Thymus (tissue), 11 donors: ENCODE data around the gene CACNB1. TPM values are rescaled to one million over a fixed set of nuclear protein-coding genes. Genes with fewer than 3 reads are reported as not detected.

Experiments
- DNase-seq, 9 donors: peaks; one replicate each; pipeline ENCODE4 v3.0.0-alpha.2; 2013; ENCODE audit warnings: low spot score in 9 of 9, low read depth in 6 of 9, missing footprints in 1 of 9
- H3K27ac ChIP-seq, 2 donors: one replicate each; pipeline ENCODE4 v1.5.1; 2013; ENCODE audit warnings: control low read depth in 1 of 2, low read depth in 1 of 2, low read length in 1 of 2, mild to moderate bottlenecking in 1 of 2, moderate library complexity in 1 of 2
- H3K27me3 ChIP-seq, 2 donors: one replicate each; pipeline ENCODE4 v1.5.1; 2013; ENCODE audit warnings: low read length in 1 of 2; ENCODE audit not compliant: control insufficient read depth in 2 of 2, insufficient read depth in 1 of 2
- H3K36me3 ChIP-seq, 2 donors: one replicate each; pipeline ENCODE4 v1.5.1; 2013; ENCODE audit warnings: low read length in 1 of 2, mild to moderate bottlenecking in 1 of 2, moderate library complexity in 1 of 2; ENCODE audit not compliant: control insufficient read depth in 2 of 2, insufficient read depth in 2 of 2
- H3K4me1 ChIP-seq, 2 donors: one replicate each; pipeline ENCODE4 v1.5.1; 2013; ENCODE audit warnings: low read length in 2 of 2; ENCODE audit not compliant: control insufficient read depth in 2 of 2, insufficient read depth in 2 of 2
- H3K4me3 ChIP-seq, 2 donors: one replicate each; pipeline ENCODE4 v1.5.1; 2013; ENCODE audit warnings: low read length in 2 of 2, control low read depth in 1 of 2, mild to moderate bottlenecking in 1 of 2
- H3K9me3 ChIP-seq, 2 donors: one replicate each; pipeline ENCODE4 v1.5.1; 2013; ENCODE audit warnings: low read length in 1 of 2, mild to moderate bottlenecking in 1 of 2; ENCODE audit not compliant: control insufficient read depth in 2 of 2, insufficient read depth in 1 of 2
- WGBS: extraction: QIAGEN DNeasy Blood & Tissue Kit; methylation state at CpG from one replicate; pipeline ENCODE4 v1.1.7; 2013; 5-methylcytosine and 5-hydroxymethylcytosine counted together
- polyA plus RNA-seq: library from polyadenylated mRNA; stranded (reverse); fragments of 200-250 nt; gene quantifications from one replicate; pipeline ENCODE4 v1.2.3, GENCODE V29; 2013
- total RNA-seq: library from RNA; stranded (reverse); fragments of 120-200 nt; gene quantifications from one replicate; pipeline ENCODE4 v1.2.4, GENCODE V29; 2013
- donor health status: healthy.

Gene CACNB1
- total and polyA plus RNA-seq, 2 donors = 2.9 to 11.7 TPM

DNA sequence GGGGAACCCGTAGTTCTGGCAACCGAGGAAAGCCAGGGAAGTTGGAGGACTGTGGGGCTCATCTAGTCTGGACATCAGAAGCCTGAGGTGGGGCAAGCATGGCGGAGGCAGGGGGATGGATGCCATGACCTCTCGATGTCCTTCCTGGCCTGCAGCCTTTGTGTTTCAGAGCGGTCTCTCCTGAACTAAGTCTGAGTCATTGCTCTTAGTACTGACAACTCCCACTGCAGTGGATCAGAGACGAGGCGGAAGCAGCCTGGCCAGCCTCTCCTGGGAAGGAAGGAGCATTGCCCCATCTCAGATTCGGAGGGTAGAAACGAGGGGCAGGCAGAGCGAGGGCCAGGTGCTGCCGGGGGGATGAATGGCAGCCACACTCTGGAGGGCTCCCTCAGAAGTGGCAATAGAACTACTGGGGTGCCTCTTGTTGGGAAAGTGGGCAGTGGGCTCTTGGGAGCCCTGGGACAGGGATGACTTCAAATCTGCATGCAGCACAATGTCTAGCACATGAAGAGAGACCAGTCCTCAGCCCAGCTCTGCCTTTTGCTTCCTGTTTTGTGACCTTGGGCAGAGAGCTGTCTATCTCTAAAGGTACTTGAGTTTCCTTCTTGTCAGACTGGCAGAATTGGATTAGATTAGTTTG lies 31.9 kb upstream of the CACNB1 start:
- Histone ChIP-seq H3K4me1 (peaks cover 6 to 22% of the 10 kb centered on the region in 2 donors), H3K27me3 (peaks cover 31 to 74% of the 10 kb centered on the region in 2 donors), H3K27ac (no peak overlapping the region), H3K36me3 (no peaks in the 10 kb centered on the region), H3K9me3 (peaks cover 0 to 7% of the 10 kb centered on the region in 2 donors), H3K4me3 (no peak overlapping the region)
- DNase-seq = no peak
- WGBS = 89% methylated on average over 11 of the region's 11 CpGs

DNA sequence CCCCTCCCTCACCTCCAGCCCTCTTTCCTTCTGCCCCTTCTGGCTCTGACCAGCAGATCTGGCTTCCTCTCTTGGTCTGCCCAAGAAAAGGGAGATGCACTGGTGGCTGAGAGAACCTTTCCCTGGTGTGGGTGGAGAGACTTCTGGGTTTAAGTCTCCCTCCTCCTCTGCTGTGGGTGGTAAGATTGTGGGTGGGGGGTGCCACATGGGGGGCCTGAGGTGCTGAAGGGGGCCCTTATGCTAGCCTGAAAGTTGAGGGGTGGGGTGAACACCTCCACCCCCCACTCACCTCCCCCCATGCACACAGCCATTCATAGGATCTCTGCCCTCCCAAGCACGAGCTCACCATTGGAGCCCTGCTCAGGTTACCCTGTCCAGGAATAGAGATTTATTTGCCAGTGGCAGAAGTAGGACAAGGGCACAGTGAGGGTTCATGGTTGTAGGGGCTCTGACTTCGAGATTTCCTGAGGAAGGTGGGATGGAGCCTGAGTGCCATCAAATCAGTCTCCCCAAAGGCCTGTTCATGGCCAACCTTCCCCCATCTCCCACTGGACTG lies 30.0 kb upstream of the CACNB1 start:
- Histone ChIP-seq H3K27ac (no peak overlapping the region), H3K36me3 (no peaks in the 10 kb centered on the region), H3K9me3 (peaks cover 2 to 7% of the 10 kb centered on the region in 2 donors), H3K27me3 (peaks cover 49 to 89% of the 10 kb centered on the region in 2 donors), H3K4me1 (peaks cover 6 to 21% of the 10 kb centered on the region in 2 donors), H3K4me3 (no peak overlapping the region)
- DNase-seq = no peak
- WGBS = 87% methylated on average over 2 of the region's 2 CpGs

DNA sequence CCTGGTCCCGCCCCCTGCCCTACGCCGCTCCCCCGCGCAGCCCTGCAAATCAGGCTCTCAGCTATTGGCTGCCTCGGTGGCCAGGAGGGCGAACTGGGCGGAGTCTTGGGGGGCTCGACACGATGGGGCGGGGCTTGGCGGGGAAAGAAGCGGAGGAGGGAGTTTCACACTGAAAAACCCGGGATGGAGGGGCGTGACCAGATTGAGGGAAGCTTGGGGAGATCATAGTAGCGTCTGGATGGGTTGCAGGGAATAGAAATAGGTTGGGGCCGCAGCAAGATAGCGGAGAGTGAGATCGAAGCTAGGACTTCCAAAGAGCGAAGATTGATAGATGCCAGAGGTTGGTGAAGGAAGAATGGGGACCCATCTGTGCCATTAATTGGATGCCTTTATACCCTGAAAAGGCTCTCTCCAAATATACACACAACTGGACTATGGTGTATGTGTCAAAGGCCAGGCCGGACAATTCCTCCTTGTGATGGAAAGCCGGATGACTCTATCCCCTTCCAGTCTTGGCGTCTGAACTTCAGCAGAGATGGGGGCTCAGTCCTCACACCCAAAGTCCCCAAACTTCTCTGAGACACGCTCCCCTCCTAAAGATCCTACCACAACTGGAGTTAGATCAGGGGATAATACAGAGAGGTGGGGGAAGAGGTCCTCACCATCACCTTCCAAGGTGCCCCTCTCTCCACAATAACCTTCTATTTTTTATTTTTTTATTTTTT lies 28.7 kb upstream of the CACNB1 start:
- DNase-seq = peak in 4 of 9 donors; percentile 42 to 68 (median 56)
- WGBS = 18% methylated on average over 24 of the region's 24 CpGs
- Histone ChIP-seq H3K9me3 (peaks cover 2% of the 10 kb centered on the region in 2 donors), H3K4me1 (peaks cover 6 to 11% of the 10 kb centered on the region in 2 donors), H3K27ac (no peak overlapping the region), H3K4me3 (peak overlapping the region in 1 of 2 donors; percentile 47), H3K36me3 (no peaks in the 10 kb centered on the region), H3K27me3 (peaks cover 53 to 89% of the 10 kb centered on the region in 2 donors)

DNA sequence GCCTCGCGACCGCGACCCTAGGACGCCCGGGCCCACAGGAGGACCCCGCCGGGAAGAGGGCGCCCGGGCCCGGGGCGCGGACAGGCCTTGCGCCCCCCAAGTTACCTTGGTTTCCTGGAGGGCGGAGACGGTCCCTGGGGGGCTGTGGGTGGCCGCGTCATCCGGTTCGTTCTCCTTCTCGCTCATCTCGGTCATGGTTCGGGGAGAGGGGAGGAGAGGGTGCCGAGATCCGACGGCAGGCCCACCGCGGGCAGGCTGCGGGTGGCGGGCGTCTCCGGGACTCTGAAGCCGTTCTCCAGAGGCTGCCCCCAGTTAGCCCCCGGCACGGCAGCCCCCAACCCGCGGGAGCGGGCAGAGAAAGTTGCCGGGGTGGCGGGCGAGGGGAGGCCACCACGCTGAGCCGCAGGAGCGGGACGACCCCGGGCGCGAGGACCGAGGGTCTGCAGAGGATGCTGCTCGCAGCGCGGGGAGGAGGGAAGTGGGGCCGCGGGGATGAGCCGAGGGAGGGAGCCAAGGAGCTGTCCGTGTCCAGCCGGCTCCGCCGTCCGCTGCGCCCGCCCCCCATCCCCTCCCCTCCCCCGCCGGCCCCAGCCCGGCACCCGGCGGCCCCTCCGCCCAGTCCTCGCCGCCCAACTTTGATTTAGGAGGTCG lies 28.0 kb upstream of the CACNB1 start, which contains the start of gene STAC2:
TSS of gene STAC2 (minus strand) at position 638 of the 651 bp plus-strand sequence. CDS start at position 195, 443 bp downstream.
- 3% methylated on average over 71 of the region's 71 CpGs for WGBS
- Histone ChIP-seq H3K27me3 (peaks cover 53 to 82% of the 10 kb centered on the region in 2 donors), H3K4me1 (peaks cover 6 to 11% of the 10 kb centered on the region in 2 donors), H3K9me3 (peaks cover 2% of the 10 kb centered on the region in 2 donors), H3K4me3 (peak within 1 kb of the TSS in 1 of 2 donors; percentile 47), H3K36me3 (no peaks in the 10 kb centered on the region), H3K27ac (no peak within 1 kb of the TSS)
- DNase-seq = peak in 1 of 9 donors; percentile 10

DNA sequence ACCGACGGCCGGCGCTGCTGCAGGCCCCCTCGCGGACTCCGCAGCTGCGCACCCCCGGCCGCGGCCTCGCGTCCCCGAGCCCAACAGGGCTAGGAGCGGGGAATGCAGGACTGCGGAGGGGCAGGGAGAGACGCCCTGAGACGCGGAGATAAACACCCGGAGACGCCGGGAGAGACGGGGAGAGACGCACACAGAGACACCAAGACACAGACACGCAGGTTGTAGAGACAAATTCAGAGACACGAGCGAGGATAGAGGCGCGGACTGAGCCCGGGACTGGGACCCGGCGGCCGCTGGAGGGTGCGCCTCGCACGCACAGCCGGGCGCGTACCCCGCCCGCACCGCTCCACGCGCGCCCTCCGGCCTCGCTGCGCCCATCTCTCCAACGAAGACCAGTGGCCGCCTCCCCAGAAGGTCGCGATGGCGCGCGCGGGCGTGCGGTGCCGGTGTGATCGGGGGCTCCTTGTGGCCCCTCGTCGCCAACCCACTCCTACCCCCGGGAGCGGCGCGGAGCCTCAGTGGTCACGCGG lies 27.4 kb upstream of the CACNB1 start:
- H3K27ac ChIP-seq = no peak overlapping the region
- no peak for DNase-seq
- 3% methylated on average over 68 of the region's 68 CpGs for WGBS
- H3K4me3 ChIP-seq = peak overlapping the region in 1 of 2 donors; percentile 47
- no peaks in the 10 kb centered on the region for H3K36me3 ChIP-seq
- peaks cover 53 to 86% of the 10 kb centered on the region in 2 donors for H3K27me3 ChIP-seq
- H3K9me3 ChIP-seq = peaks cover 2% of the 10 kb centered on the region in 2 donors
- peaks cover 6 to 11% of the 10 kb centered on the region in 2 donors for H3K4me1 ChIP-seq

DNA sequence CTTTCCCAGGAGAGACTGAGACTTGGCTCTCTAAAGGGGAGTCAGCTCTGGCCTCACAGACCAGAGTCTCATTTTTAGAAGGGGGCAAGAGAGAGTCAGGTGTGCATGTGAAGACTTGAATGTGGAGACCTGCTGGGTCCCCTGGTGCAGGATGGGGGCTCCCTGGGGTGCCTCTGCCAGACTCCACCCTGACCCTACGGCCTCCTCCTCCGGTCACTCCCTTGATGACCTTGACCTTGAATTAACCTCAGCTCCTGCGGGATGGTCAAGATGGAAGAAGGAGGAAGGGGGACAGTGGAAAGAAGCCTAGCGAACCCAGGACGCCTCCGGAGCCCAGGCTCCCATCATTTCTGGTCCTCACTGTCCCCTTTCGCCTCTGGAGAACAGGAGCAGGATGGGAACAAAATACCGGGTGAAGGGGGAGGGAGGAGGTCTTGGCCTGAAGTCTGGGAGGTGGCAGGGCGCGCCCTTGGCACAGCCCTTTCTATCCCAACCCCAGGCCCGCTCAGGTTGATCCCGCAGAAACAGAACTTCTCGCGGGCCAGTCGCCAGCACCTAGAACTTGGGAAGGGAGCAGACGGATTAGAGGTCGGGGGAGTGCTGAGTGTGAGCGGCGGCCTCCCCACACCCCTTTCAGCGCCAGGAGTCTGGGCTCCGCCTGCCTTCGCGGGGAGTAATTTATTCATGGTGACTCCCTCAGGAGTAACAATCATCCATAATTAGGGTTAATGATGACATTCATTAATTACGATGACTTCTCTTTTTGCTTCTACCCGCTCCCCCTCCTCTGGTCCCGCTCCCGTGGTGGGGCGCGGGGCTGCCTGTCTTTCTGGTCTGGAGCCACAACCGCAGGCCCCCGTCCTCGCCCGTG lies 26.7 kb upstream of the CACNB1 start:
- peaks cover 53 to 88% of the 10 kb centered on the region in 2 donors for H3K27me3 ChIP-seq
- no peaks in the 10 kb centered on the region for H3K36me3 ChIP-seq
- DNase-seq = no peak
- no peak overlapping the region for H3K27ac ChIP-seq
- H3K9me3 ChIP-seq = peaks cover 0 to 2% of the 10 kb centered on the region in 2 donors
- 45% methylated on average over 33 of the region's 33 CpGs for WGBS
- no peak overlapping the region for H3K4me3 ChIP-seq
- peaks cover 6 to 11% of the 10 kb centered on the region in 2 donors for H3K4me1 ChIP-seq

DNA sequence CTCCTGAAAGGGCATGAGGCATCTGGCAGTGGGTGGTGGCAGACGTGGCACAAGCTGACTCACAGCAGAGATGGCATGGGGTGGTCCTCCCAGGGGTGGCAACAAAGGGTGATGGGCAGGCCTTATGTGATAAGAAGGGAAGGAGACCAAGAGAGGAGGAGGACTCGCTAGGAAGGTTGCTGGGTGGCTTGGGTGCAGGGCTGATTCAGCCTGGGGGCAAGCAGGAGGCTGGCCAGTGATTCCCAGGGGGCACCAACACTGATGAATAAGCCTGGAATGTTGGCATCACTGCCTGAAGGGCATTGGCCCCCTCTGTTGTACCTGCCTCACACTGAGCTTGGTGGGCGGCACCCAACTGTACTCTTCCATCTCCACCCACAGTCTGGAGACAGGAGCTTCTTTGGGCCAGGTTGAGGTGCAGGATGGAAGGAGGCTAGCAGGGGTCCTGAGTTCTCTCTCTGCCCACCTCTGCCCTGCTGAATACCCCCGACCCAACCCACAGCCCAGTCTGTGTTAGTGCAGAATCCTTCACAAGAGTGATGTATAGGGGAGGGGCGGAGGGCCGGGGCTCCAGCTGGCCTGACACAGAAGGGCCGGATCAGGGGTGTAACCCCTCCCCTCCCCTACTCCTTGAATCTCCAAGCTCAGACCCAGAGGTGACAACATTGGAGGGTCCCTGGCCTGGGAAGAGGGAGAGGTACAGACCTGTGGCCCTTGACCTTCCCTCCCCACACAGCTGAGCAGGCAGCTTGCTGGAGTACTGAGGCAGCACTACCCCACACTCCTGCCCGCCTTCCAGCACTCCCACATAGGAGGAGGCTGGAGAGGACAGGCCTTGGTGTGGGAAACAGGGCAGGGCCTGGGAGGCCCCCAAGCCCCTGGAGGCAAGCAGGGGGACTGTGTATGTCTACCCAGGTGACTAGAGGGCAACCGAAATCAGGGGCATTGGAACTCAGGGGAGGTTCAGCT lies 25.7 kb upstream of the CACNB1 start:
- no peak overlapping the region for H3K4me3 ChIP-seq
- no peak for DNase-seq
- H3K9me3 ChIP-seq = peaks cover 0 to 2% of the 10 kb centered on the region in 2 donors
- WGBS = 81% methylated on average over 9 of the region's 9 CpGs
- H3K27me3 ChIP-seq = peaks cover 53 to 90% of the 10 kb centered on the region in 2 donors
- H3K27ac ChIP-seq = no peak overlapping the region
- peaks cover 6 to 13% of the 10 kb centered on the region in 2 donors for H3K4me1 ChIP-seq
- no peaks in the 10 kb centered on the region for H3K36me3 ChIP-seq
